ENCODE results near the gene PLCD3.

PLCD3 gene

GRCh38 chr17:45128989-45129388 lies 3.3 kb downstream of the PLCD3 start:
- TF ChIP-seq CTCF (IDR thresholded peaks at IDR 0.05), result no peak

GRCh38 chr17:45128331-45128730 lies 4.0 kb downstream of the PLCD3 start:
- TF ChIP-seq CTCF (IDR thresholded peaks at IDR 0.05), result no peak

GRCh38 chr17:45127548-45128300 lies 4.6 kb downstream of the PLCD3 start:
- TF ChIP-seq CTCF (IDR thresholded peaks at IDR 0.05), result no peak

GRCh38 chr17:45127207-45127547 lies 5.1 kb downstream of the PLCD3 start:
- no peak for TF ChIP-seq CTCF (IDR thresholded peaks at IDR 0.05)

GRCh38 chr17:45125509-45125908 lies 6.8 kb downstream of the PLCD3 start:
- TF ChIP-seq CTCF (IDR thresholded peaks at IDR 0.05), result no peak

GRCh38 chr17:45123930-45124796 lies 8.2 kb downstream of the PLCD3 start:
- TF ChIP-seq CTCF (IDR thresholded peaks at IDR 0.05), result no peak

- no peak for TF ChIP-seq CTCF (IDR thresholded peaks at IDR 0.05)
Observed at GRCh38 chr17:45123076-45123770, 9.1 kb downstream of the PLCD3 start.

Data from LNCAP (cell line).